ENCODE measurements around the gene STX11.

STX11 gene

GRCh38 chr6:144234399-144234798 lies 84.1 kb downstream of the STX11 start:
- DNase-seq (ENCODE audit: low read depth) = no peak
- TF ChIP-seq, protein P1, sequence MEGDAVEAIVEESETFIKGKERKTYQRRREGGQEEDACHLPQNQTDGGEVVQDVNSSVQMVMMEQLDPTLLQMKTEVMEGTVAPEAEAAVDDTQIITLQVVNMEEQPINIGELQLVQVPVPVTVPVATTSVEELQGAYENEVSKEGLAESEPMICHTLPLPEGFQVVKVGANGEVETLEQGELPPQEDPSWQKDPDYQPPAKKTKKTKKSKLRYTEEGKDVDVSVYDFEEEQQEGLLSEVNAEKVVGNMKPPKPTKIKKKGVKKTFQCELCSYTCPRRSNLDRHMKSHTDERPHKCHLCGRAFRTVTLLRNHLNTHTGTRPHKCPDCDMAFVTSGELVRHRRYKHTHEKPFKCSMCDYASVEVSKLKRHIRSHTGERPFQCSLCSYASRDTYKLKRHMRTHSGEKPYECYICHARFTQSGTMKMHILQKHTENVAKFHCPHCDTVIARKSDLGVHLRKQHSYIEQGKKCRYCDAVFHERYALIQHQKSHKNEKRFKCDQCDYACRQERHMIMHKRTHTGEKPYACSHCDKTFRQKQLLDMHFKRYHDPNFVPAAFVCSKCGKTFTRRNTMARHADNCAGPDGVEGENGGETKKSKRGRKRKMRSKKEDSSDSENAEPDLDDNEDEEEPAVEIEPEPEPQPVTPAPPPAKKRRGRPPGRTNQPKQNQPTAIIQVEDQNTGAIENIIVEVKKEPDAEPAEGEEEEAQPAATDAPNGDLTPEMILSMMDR (IDR thresholded peaks at IDR 0.05; ENCODE audit: control insufficient read depth, extremely low read depth, insufficient read depth) = no peak
- H3K4me3 ChIP-seq (ENCODE audit: low read depth, low read length) = no peak overlapping the region

GRCh38 chr6:144234935-144235334 lies 84.6 kb downstream of the STX11 start:
- TF ChIP-seq, protein P1 (IDR thresholded peaks at IDR 0.05; ENCODE audit: control insufficient read depth, extremely low read depth, insufficient read depth) = no peak
- DNase-seq (ENCODE audit: low read depth) = no peak

More at GRCh38 chr6:144234935-144235334, 84.6 kb downstream of the STX11 start:
- H3K4me3 ChIP-seq (ENCODE audit: low read depth, low read length) = no peak overlapping the region

Measured in LNCaP clone FGC (cell line).